AG04449 (cell line): ENCODE results near the gene LMO2.
"Not testable (repeated sequence)": the region's sequence is repeated elsewhere in the genome, so short reads cannot be mapped to it uniquely, and the experiment has no call there.

ENCODE experiments used
- CTCF ChIA-PET: fragments of 350-600 bp; formaldehyde crosslinking; extraction: SDS; loops from one replicate; lab custom pipeline; 2021; ENCODE audit warnings: antibody characterized with exemption; lab: Yijun Ruan, JAX
- POLR2A ChIA-PET: fragments of 400-600, 350-600 bp; formaldehyde crosslinking; extraction: SDS; loops from one replicate; lab custom pipeline; 2020; ENCODE audit warnings: antibody characterized with exemption, inconsistent platforms; lab: Yijun Ruan, JAX
- DNase-seq: peaks from one replicate; pipeline ENCODE4 v3.0.0-alpha.2; 2010; ENCODE audit warnings: low read depth, low spot score
- H3K4me3 ChIP-seq: 2 replicates; pipeline ENCODE4 v1.5.1; 2011; ENCODE audit warnings: low read depth, mild to moderate bottlenecking, control low read depth, low read length
- TF ChIP-seq, protein P1 (sequence below): IDR thresholded peaks from one replicate; pipeline ENCODE4 v1.5.1; 2011; ENCODE audit warnings: mild to moderate bottlenecking, moderate library complexity, low read length, control low read depth, inconsistent platforms; ENCODE audit not compliant: insufficient read depth; ENCODE audit errors: missing control alignments

Gene LMO2

DNA sequence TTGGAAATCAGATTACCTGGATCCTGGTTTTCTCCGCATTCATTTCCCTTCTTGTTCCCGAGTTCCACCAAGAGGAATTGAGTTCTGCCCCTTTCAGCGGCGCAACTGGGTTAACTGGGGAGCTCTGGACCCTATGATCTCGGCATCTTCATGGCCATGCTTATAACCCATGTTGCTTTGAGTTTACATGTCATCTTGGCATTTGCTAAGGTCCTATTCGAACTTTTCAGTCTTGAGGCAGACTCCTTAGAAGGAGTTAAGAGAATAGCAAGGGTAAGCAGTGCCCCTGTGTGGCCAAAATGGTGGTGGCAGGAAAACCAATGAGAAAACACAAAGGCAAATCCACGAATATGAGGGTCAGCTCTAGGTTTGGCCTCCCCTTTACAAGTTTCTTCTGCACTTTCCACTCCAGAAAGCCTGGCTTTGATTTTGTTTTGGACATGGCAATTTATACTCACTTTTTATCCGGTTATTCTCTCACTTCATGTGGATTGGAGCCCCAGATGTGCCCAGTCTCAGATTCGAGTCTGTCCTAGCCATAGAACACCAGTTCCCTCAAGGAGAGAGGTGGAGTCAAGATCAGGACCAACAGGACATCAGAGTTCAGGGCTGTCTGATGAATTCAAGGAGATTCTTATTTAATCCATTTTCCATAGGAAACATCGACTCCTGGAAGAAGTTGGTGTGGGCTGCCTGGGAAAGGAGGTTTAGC, 62.3 kb downstream of the LMO2 start:
- POLR2A ChIA-PET, result no interaction called here
- H3K4me3 ChIP-seq, result peak overlapping the region; percentile 53
- CTCF ChIA-PET, result interaction anchor here (0.6 to 21.9 kb wide), 36 partner anchors 9 to 676 kb away, joined by 3 to 408 read pairs (median 4); partner anchors contain the start of gene C11orf91
- peak; percentile 12 for DNase-seq
- TF ChIP-seq, protein P1, sequence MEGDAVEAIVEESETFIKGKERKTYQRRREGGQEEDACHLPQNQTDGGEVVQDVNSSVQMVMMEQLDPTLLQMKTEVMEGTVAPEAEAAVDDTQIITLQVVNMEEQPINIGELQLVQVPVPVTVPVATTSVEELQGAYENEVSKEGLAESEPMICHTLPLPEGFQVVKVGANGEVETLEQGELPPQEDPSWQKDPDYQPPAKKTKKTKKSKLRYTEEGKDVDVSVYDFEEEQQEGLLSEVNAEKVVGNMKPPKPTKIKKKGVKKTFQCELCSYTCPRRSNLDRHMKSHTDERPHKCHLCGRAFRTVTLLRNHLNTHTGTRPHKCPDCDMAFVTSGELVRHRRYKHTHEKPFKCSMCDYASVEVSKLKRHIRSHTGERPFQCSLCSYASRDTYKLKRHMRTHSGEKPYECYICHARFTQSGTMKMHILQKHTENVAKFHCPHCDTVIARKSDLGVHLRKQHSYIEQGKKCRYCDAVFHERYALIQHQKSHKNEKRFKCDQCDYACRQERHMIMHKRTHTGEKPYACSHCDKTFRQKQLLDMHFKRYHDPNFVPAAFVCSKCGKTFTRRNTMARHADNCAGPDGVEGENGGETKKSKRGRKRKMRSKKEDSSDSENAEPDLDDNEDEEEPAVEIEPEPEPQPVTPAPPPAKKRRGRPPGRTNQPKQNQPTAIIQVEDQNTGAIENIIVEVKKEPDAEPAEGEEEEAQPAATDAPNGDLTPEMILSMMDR, result peak; percentile 73

DNA sequence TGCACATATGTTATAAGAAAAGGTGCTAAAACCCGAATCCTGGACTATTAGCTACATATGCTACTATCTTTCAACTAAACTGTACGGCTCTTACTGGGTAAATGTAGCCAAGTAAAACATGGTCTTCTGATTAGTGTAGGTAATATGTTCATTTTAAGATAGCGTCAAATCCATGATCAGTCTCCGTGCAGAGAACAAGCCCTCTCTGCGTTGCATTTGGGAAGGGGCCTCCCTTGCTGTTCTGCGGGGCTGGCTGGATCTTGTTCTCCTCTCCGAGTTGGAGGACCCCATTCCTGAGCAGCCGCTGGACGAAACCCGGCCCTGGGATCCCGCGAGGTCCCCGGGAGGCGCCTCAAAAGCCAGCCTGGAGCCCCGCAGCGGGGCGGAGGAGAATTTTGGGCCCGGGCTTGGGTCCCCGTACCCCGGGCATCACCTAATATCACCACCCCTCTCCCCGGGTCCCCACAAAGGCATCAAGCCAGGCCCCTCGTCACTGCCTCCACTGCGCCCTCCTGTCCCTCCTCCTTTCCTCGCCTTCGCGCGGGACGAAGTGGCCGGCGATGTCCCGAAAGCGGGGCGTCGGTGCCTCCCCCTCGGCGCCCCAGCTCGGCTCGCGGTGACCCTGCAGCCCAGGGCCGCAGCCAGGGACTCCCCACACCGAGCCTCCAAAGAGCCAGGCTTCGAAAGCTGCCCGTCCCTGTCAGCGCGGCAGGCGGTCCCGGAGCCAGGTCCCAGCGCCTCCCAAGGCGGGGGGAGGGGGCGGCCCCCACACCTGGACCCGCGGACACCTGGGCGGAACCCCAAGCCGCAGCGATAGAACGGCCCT, 63.1 kb downstream of the LMO2 start:
- TF ChIP-seq, protein P1, result no peak
- CTCF ChIA-PET, result interaction anchor here (0.7 to 21.9 kb wide), 36 partner anchors 9 to 662 kb away, joined by 3 to 408 read pairs (median 4); partner anchors contain the start of gene C11orf91
- no peak for DNase-seq

GRCh38 chr11:33827206-33827605, 64.7 kb downstream of the LMO2 start:
- CTCF ChIA-PET, result interaction anchor here (0.9 to 21.9 kb wide), 8 partner anchors 8 to 465 kb away, joined by 3 to 408 read pairs (median 6); no protein-coding TSS in a partner anchor
- no peak overlapping the region for H3K4me3 ChIP-seq
- no peak for DNase-seq
- TF ChIP-seq, protein P1, result no peak
- POLR2A ChIA-PET, result no interaction called here

More for the DNA sequence above, 63.1 kb downstream of the LMO2 start:
- POLR2A ChIA-PET, result interaction anchor here (0.6 kb wide), 1 partner anchor 19 kb away, joined by 4 read pairs; no protein-coding TSS in a partner anchor
- H3K4me3 ChIP-seq, result peak overlapping the region; percentile 53

- H3K4me3 ChIP-seq, result no peak overlapping the region
- DNase-seq, result no peak
- TF ChIP-seq, protein P1, result no peak
- POLR2A ChIA-PET, result no interaction called here
- CTCF ChIA-PET, result interaction anchor here (3.9 to 21.9 kb wide), 2 partner anchors 18 to 162 kb away, joined by 13 to 408 read pairs; no protein-coding TSS in a partner anchor
Measured at GRCh38 chr11:33825854-33826560, 65.9 kb downstream of the LMO2 start.

GRCh38 chr11:33822981-33823380, 68.9 kb downstream of the LMO2 start:
- POLR2A ChIA-PET, H3K4me3 ChIP-seq, DNase-seq: not testable (repeated sequence)
- CTCF ChIA-PET, result interaction anchor here (1.5 to 21.9 kb wide), 2 partner anchors 15 to 20 kb away, joined by 3 to 408 read pairs; no protein-coding TSS in a partner anchor
